Astrocyte (in vitro differentiated cells and primary cell): ENCODE data around the gene FAM168B.

Experiments used
- CTCF ChIP-seq: IDR thresholded peaks from 2 replicates; pipeline ENCODE4 v1.5.1; 2011; ENCODE audit warnings: low read depth, mild to moderate bottlenecking, inconsistent platforms, low read length, moderate library complexity; ENCODE audit not compliant: insufficient read depth
- EZH2 ChIP-seq: IDR thresholded peaks from 2 replicates; pipeline ENCODE4 v1.6.1; 2012; ENCODE audit warnings: mild to moderate bottlenecking, low read length, inconsistent platforms; ENCODE audit not compliant: insufficient read depth

DNA sequence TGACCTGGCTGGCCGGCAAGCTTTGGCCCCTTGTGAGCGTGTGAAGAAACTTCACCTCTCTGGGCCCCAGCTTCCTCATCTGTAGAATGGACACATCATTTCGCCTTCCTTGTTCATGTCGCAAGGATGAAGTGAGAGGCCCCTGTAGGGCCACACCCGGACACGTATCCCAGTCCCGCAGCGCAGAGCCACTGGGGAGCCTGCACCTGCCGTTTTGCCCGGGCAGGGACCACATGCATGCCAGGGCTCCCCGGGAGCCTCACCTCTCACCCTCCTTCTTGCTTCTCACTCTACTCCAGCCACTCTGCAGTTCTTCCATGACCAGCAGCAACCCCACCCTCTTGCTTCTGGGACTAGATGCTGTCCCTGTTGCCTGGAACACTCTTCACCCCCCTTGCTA is 77.5 kb downstream of the FAM168B start:
- TF ChIP-seq EZH2 (no peak), CTCF (no peak)
